Naive thymus-derived CD4-positive, alpha-beta T cell (primary cell): ENCODE measurements around the gene CAMSAP1. TPM values are rescaled to one million over a fixed set of nuclear protein-coding genes. Genes with fewer than 3 reads are reported as not detected.

ENCODE experiments used
- ATAC-seq: fragments of 150-1000 bp; cut with Tn5 transposase; 2 replicates; pipeline ENCODE4 v1.10.0; 2021; ENCODE audit warnings: mild to moderate bottlenecking, moderate library complexity
- CTCF ChIA-PET: fragments of 350-600 bp; sonication (Branson Sonifier 250); formaldehyde crosslinking; loops from one replicate; lab custom pipeline; 2021; ENCODE audit warnings: antibody characterized with exemption; lab: Charles Lee
- POLR2A ChIA-PET: fragments of 350-600 bp; sonication (Branson Sonifier 250); formaldehyde crosslinking; loops from one replicate; lab custom pipeline; 2021; ENCODE audit warnings: antibody characterized with exemption, inconsistent platforms; lab: Charles Lee
- DNase-seq, 9 donors: peaks; one replicate each; pipeline versions ENCODE4 v3.0.0 to v3.0.0-alpha.2; 2020 to 2022; ENCODE audit warnings: mixed read lengths in 1 of 9
- H3K27ac ChIP-seq: one replicate; pipeline ENCODE4 v1.7.0; 2013; ENCODE audit warnings: mild to moderate bottlenecking, low read depth, low read length, moderate library complexity
- H3K27me3 ChIP-seq, 2 donors: one replicate each; pipeline ENCODE4 v1.7.0; 2013; ENCODE audit warnings: low read length in 2 of 2, mild to moderate bottlenecking in 2 of 2, moderate library complexity in 2 of 2; ENCODE audit not compliant: control insufficient read depth in 2 of 2, insufficient read depth in 2 of 2
- H3K36me3 ChIP-seq, 3 experiments: 1 replicate in 2 of 3; 2 replicates in 1 of 3; pipeline ENCODE4 v1.7.0; 2013; ENCODE audit warnings: low read length in 3 of 3, mild to moderate bottlenecking in 3 of 3, moderate library complexity in 1 of 3; ENCODE audit not compliant: insufficient read depth in 3 of 3, control insufficient read depth in 2 of 3
- H3K4me1 ChIP-seq, 2 donors: one replicate each; pipeline ENCODE4 v1.7.0; 2013; ENCODE audit warnings: low read length in 2 of 2, mild to moderate bottlenecking in 2 of 2, moderate library complexity in 1 of 2; ENCODE audit not compliant: control insufficient read depth in 2 of 2, insufficient read depth in 2 of 2
- H3K4me3 ChIP-seq: 2 replicates; pipeline ENCODE4 v1.7.0; 2013; ENCODE audit warnings: mild to moderate bottlenecking, low read length
- H3K9me3 ChIP-seq, 3 experiments: 1 replicate in 2 of 3; 2 replicates in 1 of 3; pipeline ENCODE4 v1.7.0; 2013; ENCODE audit warnings: low read length in 3 of 3; ENCODE audit not compliant: control insufficient read depth in 2 of 3
- H3K27ac Mint-ChIP-seq, 9 donors: one replicate each; pipeline ENCODE4 v1.8.0; 2020 to 2022; ENCODE audit warnings: mixed read lengths in 9 of 9, mild to moderate bottlenecking in 8 of 9, moderate library complexity in 5 of 9, inconsistent platforms in 2 of 9
- H3K27me3 Mint-ChIP-seq, 5 donors: one replicate each; pipeline ENCODE4 v1.8.0; 2021 to 2022; ENCODE audit warnings: mixed read lengths in 5 of 5, mild to moderate bottlenecking in 1 of 5
- H3K36me3 Mint-ChIP-seq, 5 donors: one replicate each; pipeline ENCODE4 v1.8.0; 2020 to 2022; ENCODE audit warnings: mixed read lengths in 5 of 5, mild to moderate bottlenecking in 3 of 5, inconsistent platforms in 1 of 5
- H3K4me1 Mint-ChIP-seq, 7 donors: one replicate each; pipeline ENCODE4 v1.8.0; 2020 to 2022; ENCODE audit warnings: mixed read lengths in 7 of 7, mild to moderate bottlenecking in 3 of 7, inconsistent platforms in 1 of 7
- H3K4me3 Mint-ChIP-seq, 10 donors: one replicate each; pipeline ENCODE4 v1.8.0; 2020 to 2022; ENCODE audit warnings: mild to moderate bottlenecking in 10 of 10, mixed read lengths in 10 of 10, moderate library complexity in 6 of 10, inconsistent platforms in 2 of 10
- H3K9me3 Mint-ChIP-seq, 11 donors: one replicate each; pipeline ENCODE4 v1.8.0; 2020 to 2022; ENCODE audit warnings: mixed read lengths in 11 of 11, mild to moderate bottlenecking in 4 of 11, inconsistent platforms in 1 of 11, moderate library complexity in 1 of 11
- intact Hi-C, 2 donors: fragments of 100-400 bp; cut with micrococcal nuclease; formaldehyde crosslinking; loops; one replicate each; pipeline ENCODE4 v1.15.1; 2023
- polyA plus RNA-seq, 2 donors: library from polyadenylated mRNA; unstranded; fragments of 300-500 nt; fragmentation: Illumina TruSeq; gene quantifications; one replicate each; pipeline ENCODE4 v1.2.3, GENCODE V29; 2021
- total RNA-seq, 6 experiments: library from RNA in 5 of 6; stranded (reverse) in 5 of 6; gene quantifications; 1 replicate in 5 of 6; 2 replicates in 1 of 6; pipeline ENCODE4 v1.2.3 and lab custom pipeline; 2021 to 2026

The CAMSAP1 gene
- total and polyA plus RNA-seq, 7 experiments from 2014 or later = 0.65 to 34.3 (median 21.5) TPM

DNA sequence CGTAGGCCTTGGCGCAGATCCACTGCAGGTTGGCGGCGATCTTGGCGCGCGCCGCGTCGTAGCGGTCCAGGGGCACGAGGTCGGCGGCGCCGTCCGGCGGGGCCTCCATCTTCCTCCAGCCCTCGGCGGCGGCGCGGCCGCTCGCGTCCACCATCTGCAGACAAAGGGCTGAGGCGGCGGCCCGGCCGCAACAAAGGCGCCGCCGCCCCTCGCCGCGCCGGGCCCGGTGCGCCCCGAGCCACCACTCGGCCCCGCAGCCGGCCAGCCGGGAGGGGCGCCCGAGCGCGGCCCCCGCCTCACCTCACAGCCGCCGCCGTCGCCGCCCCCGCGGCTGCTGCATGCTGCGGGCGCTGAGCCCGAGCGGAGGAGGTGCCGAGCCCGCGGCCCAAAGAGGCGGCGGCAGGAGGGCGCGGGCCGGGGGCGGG, 328 bp downstream of the CAMSAP1 start:
- POLR2A ChIA-PET = interaction anchor here (0.7 to 1.0 kb wide), 2 partner anchors 18 to 54 kb away, joined by 3 to 4 read pairs; no protein-coding TSS in a partner anchor

DNA sequence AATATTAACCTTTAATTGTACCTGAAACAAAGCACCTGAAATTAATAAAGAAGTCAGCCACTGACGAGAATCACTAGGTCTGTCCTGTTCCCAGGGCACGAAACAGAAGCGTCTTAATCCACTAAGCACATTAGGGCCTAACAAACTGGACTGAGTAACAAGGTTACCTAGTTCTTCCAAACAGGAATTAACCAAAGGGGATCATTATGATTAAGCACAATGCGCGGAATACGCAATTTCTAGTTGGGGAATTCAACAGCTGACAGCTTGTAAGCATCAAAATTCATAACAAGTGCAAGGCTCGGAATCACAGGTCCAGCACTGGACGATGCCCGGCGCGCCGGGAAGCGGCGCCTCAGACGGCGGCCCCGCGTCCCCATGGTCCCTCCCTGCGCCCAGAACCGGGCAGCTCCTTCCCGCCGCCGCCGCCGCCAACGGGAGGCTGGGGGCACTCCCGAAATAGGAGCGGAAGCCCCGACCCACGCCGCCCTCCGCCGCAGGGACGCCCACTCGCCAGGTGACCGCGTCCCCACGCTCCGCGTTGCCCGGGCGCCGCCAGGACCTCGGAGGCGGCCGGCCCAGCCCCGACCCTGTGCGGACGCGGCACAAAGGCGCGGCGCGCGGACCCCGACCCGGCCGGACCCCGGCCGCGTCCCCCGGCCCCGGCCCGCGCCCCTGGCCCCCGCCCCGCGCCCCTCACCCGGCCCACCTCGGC, 898 bp downstream of the CAMSAP1 start:
- ATAC-seq (no peak), DNase-seq (peak in 4 of 9 donors; percentile 7 to 61 (median 17))
- Histone ChIP-seq H3K27ac (peak overlapping the region; percentile 59), H3K4me1 (peaks cover 21% of the 10 kb centered on the region in 2 donors), H3K27me3 (no peaks in the 10 kb centered on the region), H3K4me3 (peak overlapping the region; percentile 56), H3K9me3 (no peaks in the 10 kb centered on the region), H3K36me3 (peaks cover 0 to 8% (median 0%) of the 10 kb centered on the region in 3 experiments)
- Mint-ChIP-seq H3K27ac (peak overlapping the region; percentile 68 to 92 (median 83)), H3K4me3 (peak overlapping the region; percentile 85 to 94 (median 90)), H3K27me3 (no peaks in the 10 kb centered on the region), H3K36me3 (peaks cover 9 to 44% (median 22%) of the 10 kb centered on the region in 5 donors), H3K9me3 (peaks cover 0 to 10% (median 3%) of the 10 kb centered on the region in 11 donors), H3K4me1 (peaks cover 38 to 78% (median 69%) of the 10 kb centered on the region in 7 donors)
- POLR2A ChIA-PET = interaction anchor here (0.7 kb wide), 1 partner anchor 42 kb away, joined by 3 read pairs; no protein-coding TSS in a partner anchor
- CTCF ChIA-PET = interaction anchor here (1.1 kb wide), 1 partner anchor 42 kb away, joined by 4 read pairs; no protein-coding TSS in a partner anchor
- intact Hi-C loops = loop anchor here (1.0 to 10.0 kb wide), 16 partner anchors 19 to 1882 kb away; partner anchors contain the start of genes DNLZ (in 2 of the 2), UBAC1 (in 2 of the 2), BRD3 (in 1 of the 2) and BRD3OS (in 1 of the 2)

More for the DNA sequence above, 328 bp downstream of the CAMSAP1 start:
- CTCF ChIA-PET = no interaction called here
- DNase-seq (no peak), ATAC-seq (peak; percentile 0)
- no peaks in the 10 kb centered on the region for H3K27me3 ChIP-seq
- peak overlapping the region in 2 of 10 donors; percentile 17 to 90 for H3K4me3 Mint-ChIP-seq
- H3K4me1 ChIP-seq = peaks cover 21% of the 10 kb centered on the region in 2 donors
- intact Hi-C loops = loop anchor here (1.0 to 10.0 kb wide), 16 partner anchors 20 to 1882 kb away; partner anchors contain the start of genes DNLZ (in 2 of the 2), UBAC1 (in 2 of the 2), BRD3 (in 1 of the 2) and BRD3OS (in 1 of the 2)
- peaks cover 0 to 14% (median 0%) of the 10 kb centered on the region in 3 experiments for H3K36me3 ChIP-seq
- H3K27ac Mint-ChIP-seq = no peak overlapping the region
- H3K36me3 Mint-ChIP-seq = peaks cover 15 to 44% (median 23%) of the 10 kb centered on the region in 5 donors
- no peaks in the 10 kb centered on the region for H3K9me3 ChIP-seq
- H3K4me1 Mint-ChIP-seq = peaks cover 34 to 77% (median 66%) of the 10 kb centered on the region in 7 donors
- no peak overlapping the region for H3K4me3 ChIP-seq
- H3K27me3 Mint-ChIP-seq = no peaks in the 10 kb centered on the region
- no peak overlapping the region for H3K27ac ChIP-seq
- H3K9me3 Mint-ChIP-seq = peaks cover 0 to 15% (median 5%) of the 10 kb centered on the region in 11 donors

DNA sequence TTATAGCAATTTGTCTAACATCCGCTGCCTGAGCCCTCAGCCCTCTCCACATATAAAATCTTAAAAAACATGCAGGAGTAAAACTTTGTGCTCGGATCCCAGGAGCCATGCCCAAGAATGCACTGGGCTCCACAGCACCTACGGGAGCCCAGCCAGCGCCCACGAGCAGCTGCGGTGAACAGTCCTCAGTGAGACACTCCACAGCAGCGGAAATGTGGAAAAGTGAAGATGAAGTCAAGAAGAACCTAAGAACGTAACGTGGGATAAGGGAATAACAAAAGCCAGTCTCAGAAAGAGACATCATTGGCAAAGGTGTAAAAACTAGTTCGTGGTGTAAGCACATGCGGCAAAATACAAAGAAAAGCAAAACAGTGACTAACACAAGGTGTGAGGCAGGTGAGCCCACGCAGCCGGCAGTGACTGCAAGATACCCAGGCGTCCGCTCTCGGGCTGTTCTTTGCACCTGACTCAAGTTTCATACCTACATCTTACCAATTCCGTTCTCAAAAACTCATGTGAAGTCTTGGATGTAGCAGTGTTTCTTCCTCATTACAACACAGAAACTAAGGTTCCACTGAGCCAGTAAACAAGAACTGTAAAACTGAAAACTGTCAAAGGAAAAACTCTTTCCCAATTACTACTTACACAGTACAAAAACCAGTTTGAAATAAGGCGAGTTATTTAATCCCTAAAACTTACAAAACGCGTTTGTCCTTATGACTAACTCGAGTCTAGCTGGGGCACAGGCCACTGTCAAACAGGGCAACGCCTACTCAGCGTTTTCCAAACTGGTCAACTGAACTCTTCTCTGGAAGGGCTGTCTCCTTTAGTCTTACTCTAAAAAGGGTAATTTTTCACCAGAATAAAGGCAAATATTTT, 1.7 kb downstream of the CAMSAP1 start:
- Mint-ChIP-seq H3K4me3 (peak overlapping the region; percentile 85 to 94 (median 90)), H3K27me3 (no peaks in the 10 kb centered on the region), H3K27ac (peak overlapping the region; percentile 68 to 92 (median 83)), H3K9me3 (peaks cover 0 to 2% (median 0%) of the 10 kb centered on the region in 11 donors), H3K36me3 (peaks cover 1 to 40% (median 14%) of the 10 kb centered on the region in 5 donors), H3K4me1 (peaks cover 40 to 75% (median 67%) of the 10 kb centered on the region in 7 donors)
- Histone ChIP-seq H3K9me3 (no peaks in the 10 kb centered on the region), H3K27ac (peak overlapping the region; percentile 59), H3K36me3 (peaks cover 0 to under 1% (median 0%) of the 10 kb centered on the region in 3 experiments), H3K27me3 (no peaks in the 10 kb centered on the region), H3K4me3 (peak overlapping the region; percentile 56), H3K4me1 (peaks cover 21% of the 10 kb centered on the region in 2 donors)
- ATAC-seq (no peak), DNase-seq (peak in 5 of 9 donors; percentile 23 to 51 (median 33))
- CTCF ChIA-PET = interaction anchor here (0.6 to 1.1 kb wide), 3 partner anchors 21 to 1320 kb away, joined by 3 to 10 read pairs (median 4); no protein-coding TSS in a partner anchor
- intact Hi-C loops = loop anchor here (2.0 to 10.0 kb wide), 8 partner anchors 43 to 1881 kb away; partner anchors contain the start of genes BRD3 (in 1 of the 2), BRD3OS (in 1 of the 2), NOTCH1 (in 1 of the 2) and SEC16A (in 1 of the 2)
- POLR2A ChIA-PET = interaction anchor here (0.7 kb wide), 1 partner anchor 41 kb away, joined by 3 read pairs; no protein-coding TSS in a partner anchor

DNA sequence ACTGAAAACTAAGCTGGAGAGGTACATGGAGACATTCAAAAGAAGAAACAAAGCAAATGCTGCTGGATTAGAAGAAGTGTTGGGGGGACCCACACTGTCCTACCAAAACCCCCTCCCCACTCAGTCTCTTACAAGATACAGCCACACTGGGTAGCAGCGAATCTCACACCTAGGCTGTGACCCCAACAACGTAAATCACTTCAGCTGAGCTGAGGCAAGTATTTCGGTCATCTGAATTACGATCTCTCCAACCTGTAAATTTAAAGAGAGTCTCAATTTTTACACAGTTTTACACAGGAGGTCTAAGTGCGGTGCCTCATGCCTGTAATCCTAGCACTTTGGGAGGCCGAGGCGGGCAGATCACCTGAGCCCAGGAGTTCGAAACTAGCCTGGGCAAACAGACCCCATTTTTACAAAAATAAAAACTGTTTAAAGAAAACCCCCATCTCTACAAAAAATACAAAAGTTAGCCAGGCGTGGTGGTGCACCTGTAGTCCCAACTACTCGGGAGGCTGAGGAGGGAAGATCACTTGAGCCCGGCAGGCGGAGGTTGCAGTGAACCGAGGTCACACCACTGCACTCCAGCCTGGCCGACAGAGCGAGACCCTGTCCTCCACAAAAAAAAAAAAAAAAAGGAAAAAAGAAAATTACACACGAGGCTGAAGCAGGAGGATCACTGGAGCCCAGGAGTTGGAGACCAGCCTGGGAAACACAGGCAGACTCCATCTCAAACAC, 3.4 kb downstream of the CAMSAP1 start:
- DNase-seq = no peak
- peak overlapping the region in 3 of 10 donors; percentile 12 to 38 (median 27) for H3K4me3 Mint-ChIP-seq
- Histone ChIP-seq H3K27ac (no peak overlapping the region), H3K9me3 (no peaks in the 10 kb centered on the region), H3K36me3 (no peaks in the 10 kb centered on the region), H3K4me3 (no peak overlapping the region), H3K4me1 (peaks cover 15 to 20% of the 10 kb centered on the region in 2 donors), H3K27me3 (no peaks in the 10 kb centered on the region)
- H3K4me1 Mint-ChIP-seq = peaks cover 33 to 71% (median 63%) of the 10 kb centered on the region in 7 donors
- peaks cover 0 to 7% (median 5%) of the 10 kb centered on the region in 11 donors for H3K9me3 Mint-ChIP-seq
- peaks cover 5 to 36% (median 10%) of the 10 kb centered on the region in 5 donors for H3K36me3 Mint-ChIP-seq
- no peaks in the 10 kb centered on the region for H3K27me3 Mint-ChIP-seq
- intact Hi-C loops = loop anchor here in 1 of 2 donors (10.0 kb wide), 1 partner anchor 1879 kb away; the partner anchor contains the start of gene BRD3OS
- peak overlapping the region in 1 of 9 donors; percentile 24 for H3K27ac Mint-ChIP-seq
- no peak for ATAC-seq
- ChIA-PET POLR2A (no interaction called here), CTCF (no interaction called here)

DNA sequence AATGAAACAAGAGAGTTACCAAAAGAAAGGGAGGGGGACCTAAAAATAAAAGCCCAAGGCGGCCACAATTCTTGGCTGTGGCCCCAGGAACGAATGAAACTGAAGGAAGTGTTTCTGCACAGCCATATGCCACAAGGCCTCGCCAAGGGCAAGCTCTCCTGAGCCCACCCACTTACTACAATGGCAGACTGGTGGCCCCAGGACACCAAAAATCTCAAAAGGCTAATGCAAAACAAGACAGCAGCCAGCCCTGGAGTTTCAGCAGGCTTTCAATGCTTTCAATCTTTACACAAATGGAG, 4.0 kb downstream of the CAMSAP1 start:
- ChIA-PET POLR2A (no interaction called here), CTCF (no interaction called here)
- intact Hi-C loops = loop anchor here in 1 of 2 donors (10.0 kb wide), 1 partner anchor 1879 kb away; the partner anchor contains the start of gene BRD3OS
- no peaks in the 10 kb centered on the region for H3K36me3 ChIP-seq
- Mint-ChIP-seq H3K27me3 (no peaks in the 10 kb centered on the region), H3K4me1 (peaks cover 30 to 71% (median 60%) of the 10 kb centered on the region in 7 donors), H3K27ac (no peak overlapping the region), H3K9me3 (peaks cover 0 to 12% (median 7%) of the 10 kb centered on the region in 11 donors), H3K4me3 (peak overlapping the region in 3 of 10 donors; percentile 12 to 38 (median 27)), H3K36me3 (peaks cover 5 to 33% (median 14%) of the 10 kb centered on the region in 5 donors)
- H3K4me1 ChIP-seq = peaks cover 9 to 14% of the 10 kb centered on the region in 2 donors
- no peak overlapping the region for H3K27ac ChIP-seq
- no peaks in the 10 kb centered on the region for H3K9me3 ChIP-seq
- H3K4me3 ChIP-seq = no peak overlapping the region
- no peak for DNase-seq
- ATAC-seq = no peak
- no peaks in the 10 kb centered on the region for H3K27me3 ChIP-seq
